ENCODE data around the gene EEF2KMT.
"Not testable (repeated sequence)": the region's sequence is repeated elsewhere in the genome, so short reads cannot be mapped to it uniquely, and the experiment has no call there.

- TF ChIP-seq, protein P1, sequence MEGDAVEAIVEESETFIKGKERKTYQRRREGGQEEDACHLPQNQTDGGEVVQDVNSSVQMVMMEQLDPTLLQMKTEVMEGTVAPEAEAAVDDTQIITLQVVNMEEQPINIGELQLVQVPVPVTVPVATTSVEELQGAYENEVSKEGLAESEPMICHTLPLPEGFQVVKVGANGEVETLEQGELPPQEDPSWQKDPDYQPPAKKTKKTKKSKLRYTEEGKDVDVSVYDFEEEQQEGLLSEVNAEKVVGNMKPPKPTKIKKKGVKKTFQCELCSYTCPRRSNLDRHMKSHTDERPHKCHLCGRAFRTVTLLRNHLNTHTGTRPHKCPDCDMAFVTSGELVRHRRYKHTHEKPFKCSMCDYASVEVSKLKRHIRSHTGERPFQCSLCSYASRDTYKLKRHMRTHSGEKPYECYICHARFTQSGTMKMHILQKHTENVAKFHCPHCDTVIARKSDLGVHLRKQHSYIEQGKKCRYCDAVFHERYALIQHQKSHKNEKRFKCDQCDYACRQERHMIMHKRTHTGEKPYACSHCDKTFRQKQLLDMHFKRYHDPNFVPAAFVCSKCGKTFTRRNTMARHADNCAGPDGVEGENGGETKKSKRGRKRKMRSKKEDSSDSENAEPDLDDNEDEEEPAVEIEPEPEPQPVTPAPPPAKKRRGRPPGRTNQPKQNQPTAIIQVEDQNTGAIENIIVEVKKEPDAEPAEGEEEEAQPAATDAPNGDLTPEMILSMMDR (conservative IDR thresholded peaks at IDR 0.05; ENCODE audit: low read depth, low read length) = not testable (repeated sequence)
- TF ChIP-seq POLR2A (IDR thresholded peaks at IDR 0.05; ENCODE audit: low read depth, low read length) = not testable (repeated sequence)
These were observed 4.5 kb downstream of the EEF2KMT start for GRCh38 chr16:5093081-5093480.
